T-helper 1 cell treated with Interleukin-12 subunit alpha and Interleukin-12 subunit beta and Interleukin-4 antibody, amounts not matched to agents 30 μg/mL and 1 μg/mL, for 36 hours (primary cell): ENCODE results near the gene OFD1.

ENCODE experiments used
- H3K27ac Mint-ChIP-seq: one replicate; pipeline ENCODE4 v1.8.0; 2021; ENCODE audit warnings: mild to moderate bottlenecking, mixed read lengths
- H3K27me3 Mint-ChIP-seq: one replicate; pipeline ENCODE4 v1.8.0; 2021; ENCODE audit warnings: low read depth, mixed read lengths
- H3K36me3 Mint-ChIP-seq: one replicate; pipeline ENCODE4 v1.8.0; 2021; ENCODE audit warnings: low read depth, mixed read lengths
- H3K4me1 Mint-ChIP-seq: one replicate; pipeline ENCODE4 v1.8.0; 2021; ENCODE audit warnings: low read depth, mixed read lengths
- H3K4me3 Mint-ChIP-seq: one replicate; pipeline ENCODE4 v1.8.0; 2021; ENCODE audit warnings: mild to moderate bottlenecking, moderate library complexity, mixed read lengths
- H3K9me3 Mint-ChIP-seq: one replicate; pipeline ENCODE4 v1.8.0; 2021; ENCODE audit warnings: mixed read lengths

Gene OFD1

DNA sequence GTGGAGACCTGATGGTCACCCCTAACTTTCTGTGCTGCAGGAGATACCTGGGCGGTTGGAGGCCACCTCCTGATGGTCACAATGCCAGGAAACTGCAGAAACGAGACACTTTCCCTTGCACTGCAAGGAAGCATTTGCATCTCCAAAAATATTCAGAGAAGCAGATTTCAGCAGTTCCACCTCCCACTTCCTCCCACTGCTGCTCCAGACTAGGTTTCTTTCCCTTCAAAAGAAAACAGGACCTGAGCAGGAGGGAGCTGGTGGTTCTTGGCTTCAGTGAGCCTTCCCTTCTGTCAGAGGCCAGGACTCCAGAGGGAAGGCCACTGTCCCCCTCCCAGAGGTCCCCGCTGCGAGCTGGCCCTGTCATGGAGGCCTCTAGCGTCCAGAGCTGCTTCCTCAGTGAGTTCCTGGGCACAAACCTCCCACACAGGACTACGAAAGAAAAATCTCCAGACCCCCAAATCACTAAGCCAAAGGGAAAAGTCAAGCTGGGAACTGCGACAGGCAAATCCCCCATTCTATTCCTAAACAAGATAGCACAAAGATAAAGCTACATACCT, 46.4 kb downstream of the OFD1 start:
- Mint-ChIP-seq H3K36me3 (peaks cover under 1% of the 10 kb centered on the region), H3K27me3 (no peaks in the 10 kb centered on the region), H3K4me3 (no peak overlapping the region), H3K27ac (no peak overlapping the region), H3K9me3 (no peaks in the 10 kb centered on the region), H3K4me1 (no peaks in the 10 kb centered on the region)

DNA sequence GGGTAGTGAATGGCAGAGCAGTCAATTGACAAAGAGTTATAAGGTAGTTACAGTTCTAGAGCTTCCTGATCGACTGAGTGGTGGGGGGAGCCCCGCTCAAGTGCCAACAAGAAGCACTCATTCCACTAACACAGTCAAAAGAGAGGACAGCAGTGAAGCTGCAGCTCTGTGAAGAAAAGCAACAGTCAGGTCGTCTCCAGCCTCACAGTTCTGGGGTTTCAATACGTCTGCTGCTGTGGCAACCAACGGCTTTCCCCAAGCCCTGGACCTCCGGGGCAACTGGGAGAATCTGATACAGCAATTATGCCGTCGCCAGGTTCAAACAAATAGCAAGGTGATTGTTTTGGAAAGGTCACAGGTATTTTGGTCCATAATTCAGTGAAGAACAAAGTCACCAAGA, 51.5 kb downstream of the OFD1 start:
- H3K9me3 Mint-ChIP-seq = no peaks in the 10 kb centered on the region
- H3K27ac Mint-ChIP-seq = no peak overlapping the region
- peaks cover 3% of the 10 kb centered on the region for H3K27me3 Mint-ChIP-seq
- no peaks in the 10 kb centered on the region for H3K4me1 Mint-ChIP-seq
- H3K4me3 Mint-ChIP-seq = no peak overlapping the region
- H3K36me3 Mint-ChIP-seq = no peaks in the 10 kb centered on the region

DNA sequence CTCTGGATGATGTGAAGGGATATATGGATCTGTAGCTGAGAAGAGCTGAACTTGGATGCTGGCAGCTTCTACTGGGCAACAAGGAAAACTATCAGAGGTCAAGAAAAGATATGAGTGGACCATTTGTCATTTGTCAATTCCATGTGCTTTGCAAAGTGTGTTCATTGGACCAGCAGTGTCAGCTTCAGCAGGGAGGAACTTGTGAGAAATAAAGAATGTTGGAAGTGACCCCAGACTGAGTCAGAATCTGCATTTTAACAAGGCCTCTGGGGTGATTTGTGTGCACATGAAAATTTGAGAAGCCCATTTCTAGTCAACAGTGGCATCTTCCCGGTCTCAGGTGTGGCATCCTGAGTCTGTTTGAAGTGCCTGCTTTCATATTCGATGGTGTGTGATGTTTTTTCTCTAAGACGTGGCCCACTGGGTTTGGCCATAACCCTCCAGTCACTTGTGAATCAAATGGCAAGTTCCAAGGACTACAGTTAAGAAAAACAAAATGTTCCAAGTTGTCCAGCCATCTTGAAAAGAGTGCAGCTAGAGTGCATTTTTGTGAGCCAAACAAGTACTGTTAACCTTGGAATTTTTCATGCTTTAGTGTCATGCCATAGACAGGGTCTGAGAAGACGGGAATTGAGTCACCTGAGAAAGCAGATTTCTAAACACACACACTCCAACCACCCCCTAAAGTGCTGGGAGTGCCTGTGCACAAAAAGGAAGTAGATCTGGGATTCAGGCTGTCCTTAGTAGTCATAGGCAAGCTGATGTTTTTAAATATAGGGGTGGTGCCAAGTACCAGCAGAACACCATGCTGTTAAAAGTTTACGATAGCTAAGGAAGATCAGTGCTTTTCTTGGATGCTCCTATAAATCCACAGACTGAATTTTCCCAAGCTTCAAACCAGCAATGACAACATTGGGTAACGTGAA, 55.9 kb downstream of the OFD1 start:
- no peaks in the 10 kb centered on the region for H3K36me3 Mint-ChIP-seq
- no peaks in the 10 kb centered on the region for H3K9me3 Mint-ChIP-seq
- peaks cover 3% of the 10 kb centered on the region for H3K27me3 Mint-ChIP-seq
- H3K4me1 Mint-ChIP-seq = no peaks in the 10 kb centered on the region
- no peak overlapping the region for H3K4me3 Mint-ChIP-seq
- H3K27ac Mint-ChIP-seq = no peak overlapping the region

DNA sequence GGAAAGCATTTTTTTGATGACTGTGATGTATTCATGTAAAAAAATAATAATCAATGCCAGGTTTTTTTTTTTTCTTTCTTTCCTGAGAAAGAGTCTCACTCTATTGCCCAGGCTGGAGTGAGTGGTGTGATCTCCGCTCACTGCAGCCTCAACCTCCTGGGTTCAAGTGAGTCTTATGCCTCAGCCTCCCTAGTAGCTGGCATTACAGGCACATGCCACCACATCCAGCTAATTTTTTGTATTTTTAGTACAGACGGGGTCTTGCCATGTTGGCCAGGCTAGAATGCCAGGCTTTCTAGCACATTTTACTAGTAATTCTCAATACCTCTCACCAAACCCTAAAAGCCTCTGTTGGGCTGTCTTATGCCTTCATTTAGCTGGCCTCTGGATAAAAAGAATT, 56.6 kb downstream of the OFD1 start:
- H3K27me3 Mint-ChIP-seq = peaks cover 3% of the 10 kb centered on the region
- H3K4me3 Mint-ChIP-seq = no peak overlapping the region
- no peaks in the 10 kb centered on the region for H3K4me1 Mint-ChIP-seq

DNA sequence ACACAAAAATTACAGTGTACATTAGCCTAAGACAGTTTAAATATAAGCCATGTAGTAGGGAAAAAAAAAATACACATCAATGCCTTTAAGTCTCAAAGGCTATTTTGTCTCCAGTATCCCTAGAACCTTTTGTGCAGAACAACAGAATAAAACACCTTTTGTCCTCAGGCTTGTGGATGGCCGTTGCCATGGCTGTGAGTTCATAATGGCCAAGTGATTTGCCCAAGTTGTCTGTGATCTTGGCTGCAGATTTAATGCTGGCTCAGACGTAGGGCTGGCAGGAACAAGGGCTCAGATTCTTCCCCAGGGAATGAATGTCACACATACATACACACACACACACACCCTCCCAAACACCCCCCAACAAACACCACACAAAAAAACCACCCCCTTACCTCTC, 57.0 kb downstream of the OFD1 start:
- Mint-ChIP-seq H3K4me3 (no peak overlapping the region), H3K4me1 (no peaks in the 10 kb centered on the region), H3K27ac (no peak overlapping the region), H3K27me3 (peaks cover 3% of the 10 kb centered on the region), H3K36me3 (no peaks in the 10 kb centered on the region), H3K9me3 (no peaks in the 10 kb centered on the region)

More for the DNA sequence above, 56.6 kb downstream of the OFD1 start:
- Mint-ChIP-seq H3K9me3 (no peaks in the 10 kb centered on the region), H3K36me3 (no peaks in the 10 kb centered on the region), H3K27ac (no peak overlapping the region)

DNA sequence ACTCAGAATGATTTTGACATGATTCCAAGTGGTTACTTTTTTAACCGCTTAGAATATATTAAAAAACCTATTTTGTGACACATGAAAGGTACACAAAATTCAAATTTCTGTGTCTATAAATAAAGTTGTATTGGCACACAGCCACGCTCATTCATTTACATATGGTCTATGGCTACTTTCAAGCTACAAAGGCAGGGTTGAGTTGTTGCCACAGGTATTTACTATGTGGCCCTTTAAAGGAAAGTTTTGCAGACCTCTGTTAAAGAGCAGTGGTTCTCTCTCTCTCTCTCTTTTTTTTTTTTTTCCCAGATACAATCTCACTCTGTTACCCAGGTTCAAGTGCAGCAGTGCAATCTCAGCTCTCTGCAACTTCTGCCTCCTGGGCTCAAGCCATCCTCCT, 59.3 kb downstream of the OFD1 start:
- Mint-ChIP-seq H3K27ac (no peak overlapping the region), H3K9me3 (no peaks in the 10 kb centered on the region), H3K4me1 (no peaks in the 10 kb centered on the region), H3K36me3 (no peaks in the 10 kb centered on the region), H3K4me3 (no peak overlapping the region), H3K27me3 (no peaks in the 10 kb centered on the region)

DNA sequence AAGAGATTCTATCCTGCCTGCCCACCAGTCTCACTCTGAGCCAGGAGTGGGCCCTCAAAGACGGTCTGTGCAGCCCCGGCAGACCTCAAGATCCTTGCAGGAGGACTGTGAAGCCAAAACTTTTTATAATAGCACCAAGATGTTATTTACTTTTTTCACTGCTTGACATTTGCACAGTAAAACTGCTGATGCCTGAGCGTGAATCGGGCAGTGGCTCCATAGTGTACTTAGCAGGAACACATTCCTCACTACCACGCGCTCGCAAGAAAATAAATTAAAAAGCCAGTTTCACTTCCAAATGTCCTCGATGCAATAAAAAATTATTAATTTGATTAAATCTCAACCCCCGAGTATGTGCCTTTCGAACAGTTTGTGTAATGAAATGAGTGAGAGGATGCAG, 59.9 kb downstream of the OFD1 start:
- H3K27me3 Mint-ChIP-seq = no peaks in the 10 kb centered on the region
- no peaks in the 10 kb centered on the region for H3K36me3 Mint-ChIP-seq
- no peaks in the 10 kb centered on the region for H3K9me3 Mint-ChIP-seq
- H3K27ac Mint-ChIP-seq = no peak overlapping the region
- no peaks in the 10 kb centered on the region for H3K4me1 Mint-ChIP-seq
- H3K4me3 Mint-ChIP-seq = no peak overlapping the region

DNA sequence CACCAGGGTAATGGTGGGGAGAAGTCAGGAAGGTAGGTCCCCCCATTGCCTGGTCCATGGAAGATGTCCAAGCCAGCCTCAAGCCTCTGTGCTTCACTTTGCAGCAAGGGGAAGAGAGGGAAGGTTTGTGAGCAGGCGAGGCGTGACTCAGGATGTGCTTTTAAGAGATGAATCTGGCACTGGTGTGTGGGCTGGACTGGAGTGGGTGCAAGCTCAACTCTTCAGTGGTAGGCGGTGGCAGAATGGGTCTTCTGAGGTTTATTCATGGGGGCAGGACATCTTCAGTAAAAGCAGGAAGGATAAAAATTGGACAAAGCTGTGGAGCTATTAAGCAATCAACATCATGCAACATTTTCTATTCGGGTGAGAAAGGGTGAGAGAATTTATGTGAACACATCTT, 63.0 kb downstream of the OFD1 start:
- H3K36me3 Mint-ChIP-seq = no peaks in the 10 kb centered on the region
- no peaks in the 10 kb centered on the region for H3K27me3 Mint-ChIP-seq
- H3K27ac Mint-ChIP-seq = no peak overlapping the region
- no peaks in the 10 kb centered on the region for H3K4me1 Mint-ChIP-seq
- no peak overlapping the region for H3K4me3 Mint-ChIP-seq
- no peaks in the 10 kb centered on the region for H3K9me3 Mint-ChIP-seq

DNA sequence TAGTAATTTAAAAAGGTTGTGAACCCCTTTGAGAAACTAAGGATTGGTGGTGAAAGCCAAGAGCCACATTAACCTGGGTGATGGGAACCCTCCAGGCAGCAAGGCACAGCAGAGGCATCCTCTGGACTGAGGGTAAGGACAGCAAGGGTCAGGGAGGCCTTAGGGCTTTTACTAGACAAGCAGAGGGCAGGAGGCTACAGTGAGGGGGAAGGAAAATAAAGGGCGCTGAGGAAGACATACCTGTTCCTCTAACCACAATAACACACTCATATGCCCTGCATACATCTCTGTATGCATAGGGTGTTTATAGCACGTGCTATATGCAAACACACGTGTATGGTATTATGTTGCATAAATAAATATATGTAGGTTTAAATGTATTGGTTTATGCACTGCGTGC, 63.6 kb downstream of the OFD1 start:
- no peaks in the 10 kb centered on the region for H3K9me3 Mint-ChIP-seq
- H3K4me1 Mint-ChIP-seq = no peaks in the 10 kb centered on the region
- no peak overlapping the region for H3K4me3 Mint-ChIP-seq
- no peaks in the 10 kb centered on the region for H3K36me3 Mint-ChIP-seq
- no peak overlapping the region for H3K27ac Mint-ChIP-seq
- H3K27me3 Mint-ChIP-seq = no peaks in the 10 kb centered on the region

DNA sequence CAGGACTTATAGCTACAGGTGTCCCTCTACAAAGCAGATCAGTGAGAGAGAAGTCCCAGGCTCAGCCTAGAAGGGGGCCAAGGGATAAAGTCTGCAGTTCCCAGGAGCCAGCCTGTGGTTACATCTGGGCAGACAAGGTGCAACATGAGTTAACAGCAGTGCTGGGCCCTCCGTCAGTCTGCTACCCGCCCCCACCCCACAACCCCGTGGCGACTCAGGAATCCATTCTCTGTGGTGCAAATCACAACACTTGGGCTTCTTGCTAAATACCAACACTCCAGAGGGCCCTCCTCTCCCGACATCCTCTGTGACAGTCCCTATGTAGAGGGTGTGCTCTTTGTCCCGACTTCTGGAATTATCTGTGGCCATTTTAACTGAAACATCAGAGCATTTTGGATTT, 68.6 kb downstream of the OFD1 start:
- no peaks in the 10 kb centered on the region for H3K4me1 Mint-ChIP-seq
- H3K27me3 Mint-ChIP-seq = peaks cover 8% of the 10 kb centered on the region
- no peak overlapping the region for H3K27ac Mint-ChIP-seq
- H3K36me3 Mint-ChIP-seq = no peaks in the 10 kb centered on the region
- no peaks in the 10 kb centered on the region for H3K9me3 Mint-ChIP-seq
- no peak overlapping the region for H3K4me3 Mint-ChIP-seq

DNA sequence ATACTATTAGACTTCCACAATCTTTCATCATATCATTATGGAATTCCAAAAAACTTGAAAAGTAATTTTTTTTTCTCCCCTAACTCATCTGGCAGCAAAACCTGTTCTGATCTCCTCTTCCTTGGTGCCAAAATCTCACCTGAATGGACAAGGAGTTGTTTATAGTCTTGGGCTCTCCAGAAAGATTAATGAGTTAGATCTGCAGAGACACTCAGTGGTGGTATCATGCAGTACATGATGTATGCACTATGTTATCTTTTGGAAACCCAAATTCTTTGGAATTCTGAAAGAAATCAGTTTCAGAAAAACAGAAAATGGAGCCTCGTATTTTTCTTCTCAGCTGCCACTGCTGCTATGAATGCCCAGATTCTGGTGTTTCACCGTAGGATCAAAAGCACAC, 70.7 kb downstream of the OFD1 start:
- Mint-ChIP-seq H3K27ac (no peak overlapping the region), H3K4me1 (no peaks in the 10 kb centered on the region), H3K36me3 (no peaks in the 10 kb centered on the region), H3K9me3 (no peaks in the 10 kb centered on the region), H3K4me3 (no peak overlapping the region), H3K27me3 (peaks cover 8% of the 10 kb centered on the region)

DNA sequence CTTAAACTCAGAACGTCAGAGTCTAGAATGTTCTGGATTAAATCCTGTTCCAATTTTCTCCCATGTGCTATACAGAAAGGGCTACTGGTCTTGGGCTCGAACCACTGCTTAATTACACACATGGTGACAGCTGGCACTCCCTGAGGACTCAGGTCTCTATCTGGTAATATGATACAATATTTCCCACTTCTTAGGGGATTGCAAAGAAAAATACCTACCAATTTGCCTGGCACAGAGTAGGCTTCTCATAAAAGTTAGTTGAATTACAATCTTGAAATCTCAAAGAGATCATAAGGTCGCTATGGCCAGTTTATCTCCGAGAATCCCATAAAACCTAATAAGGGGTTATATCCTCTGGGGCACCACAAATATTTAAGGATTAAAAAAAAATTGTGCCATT, 73.7 kb downstream of the OFD1 start:
- no peaks in the 10 kb centered on the region for H3K9me3 Mint-ChIP-seq
- H3K27me3 Mint-ChIP-seq = peaks cover 11% of the 10 kb centered on the region
- H3K4me1 Mint-ChIP-seq = no peaks in the 10 kb centered on the region
- H3K27ac Mint-ChIP-seq = no peak overlapping the region
- H3K36me3 Mint-ChIP-seq = no peaks in the 10 kb centered on the region
- no peak overlapping the region for H3K4me3 Mint-ChIP-seq

DNA sequence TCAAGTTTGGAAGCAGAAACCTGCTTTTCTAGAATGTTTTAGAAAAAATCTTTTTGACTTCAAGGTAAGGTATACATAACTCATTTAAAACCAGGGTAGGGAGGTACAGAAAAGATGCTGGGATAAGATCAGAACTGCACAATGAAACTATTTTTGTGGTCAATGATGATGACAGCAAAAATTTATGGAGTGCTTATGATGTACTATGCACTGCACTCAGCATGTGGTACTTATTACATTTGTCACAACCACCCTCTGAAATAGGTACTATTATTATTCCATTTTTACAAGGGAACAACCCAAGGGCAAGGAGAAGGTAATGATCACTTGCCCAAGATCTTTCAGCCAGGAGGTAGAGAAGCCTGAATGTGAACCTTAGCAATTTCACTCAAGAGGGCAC, 74.3 kb downstream of the OFD1 start:
- Mint-ChIP-seq H3K27ac (no peak overlapping the region), H3K9me3 (no peaks in the 10 kb centered on the region), H3K4me1 (no peaks in the 10 kb centered on the region), H3K4me3 (no peak overlapping the region), H3K27me3 (peaks cover 8% of the 10 kb centered on the region), H3K36me3 (no peaks in the 10 kb centered on the region)

DNA sequence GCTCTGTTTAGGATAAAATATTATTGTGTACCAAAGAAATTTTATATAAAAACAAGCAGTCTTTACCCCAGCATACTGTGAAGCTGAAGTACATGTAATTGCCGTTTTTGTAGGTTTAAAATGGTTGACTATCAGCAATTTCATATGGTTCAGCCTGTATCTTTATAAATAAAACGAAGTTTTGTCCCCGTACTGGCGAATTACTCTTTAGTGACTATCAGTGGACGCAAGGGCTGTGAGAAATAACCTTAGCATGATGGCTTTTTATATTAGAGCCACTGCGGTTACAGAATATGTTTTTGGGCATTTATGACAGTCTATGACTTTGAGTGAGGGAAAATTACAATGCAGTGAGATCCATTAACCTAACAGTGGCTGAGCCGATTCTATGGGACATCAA, 81.1 kb downstream of the OFD1 start:
- Mint-ChIP-seq H3K27ac (no peak overlapping the region), H3K4me3 (no peak overlapping the region), H3K4me1 (no peaks in the 10 kb centered on the region), H3K36me3 (no peaks in the 10 kb centered on the region), H3K9me3 (no peaks in the 10 kb centered on the region), H3K27me3 (peaks cover 12% of the 10 kb centered on the region)

DNA sequence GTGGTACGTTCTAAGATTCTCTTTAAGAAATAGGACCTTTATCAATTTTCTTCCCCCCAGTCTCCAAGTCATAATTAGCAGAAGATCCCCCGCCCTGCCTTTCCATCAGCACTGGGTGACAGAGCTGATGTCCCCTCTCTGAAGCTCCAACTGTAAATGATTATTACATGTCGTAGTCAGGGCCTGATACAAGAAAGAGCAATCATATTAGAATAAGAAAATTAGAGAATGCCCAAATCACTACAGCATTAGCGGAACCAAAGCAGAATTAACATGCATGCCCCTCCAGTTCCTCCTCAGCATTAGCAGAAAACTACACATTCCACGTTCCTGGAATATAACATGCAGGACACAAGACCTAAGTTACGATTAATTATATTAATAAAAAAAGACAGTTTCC, 81.6 kb downstream of the OFD1 start:
- H3K36me3 Mint-ChIP-seq = no peaks in the 10 kb centered on the region
- H3K27me3 Mint-ChIP-seq = peaks cover 12% of the 10 kb centered on the region
- H3K27ac Mint-ChIP-seq = no peak overlapping the region
- H3K9me3 Mint-ChIP-seq = no peaks in the 10 kb centered on the region
- no peak overlapping the region for H3K4me3 Mint-ChIP-seq
- no peaks in the 10 kb centered on the region for H3K4me1 Mint-ChIP-seq
